Kidney epithelial cell (primary cell): ENCODE data around the gene MEF2C. TPM values are rescaled to one million over a fixed set of nuclear protein-coding genes. Genes with fewer than 3 reads are reported as not detected.

ENCODE experiments used
- DNase-seq: peaks from one replicate; pipeline ENCODE4 v3.0.0-alpha.2; 2010; ENCODE audit warnings: low read depth
- H3K27me3 ChIP-seq: 2 replicates; pipeline ENCODE4 v1.6.0; 2011; ENCODE audit warnings: low read length; ENCODE audit not compliant: control insufficient read depth, insufficient read depth
- H3K36me3 ChIP-seq: 2 replicates; pipeline ENCODE4 v1.5.1; 2011; ENCODE audit warnings: low read length; ENCODE audit not compliant: control insufficient read depth, insufficient read depth
- H3K4me3 ChIP-seq: 2 replicates; pipeline ENCODE4 v1.5.1; 2011; ENCODE audit warnings: low read depth, mild to moderate bottlenecking, control low read depth, low read length
- CTCF ChIP-seq: IDR thresholded peaks from 2 replicates; pipeline ENCODE4 v1.5.1; 2011; ENCODE audit warnings: mild to moderate bottlenecking, moderate library complexity, low read length, control low read depth, inconsistent platforms; ENCODE audit not compliant: insufficient read depth, poor library complexity, severe bottlenecking
- total RNA-seq: library from RNA; depleted of rRNA; stranded (reverse); fragments of >200 nt; gene quantifications from 2 replicates; pipeline ENCODE4 v1.2.3, GENCODE V29; 2015

Gene MEF2C
- total RNA-seq, 1 donor from 2014 or later: 4.8 TPM

GRCh38 chr5:88685591-88686541, 197.1 kb downstream of the MEF2C start:
- no peak for TF ChIP-seq CTCF
- H3K4me3 ChIP-seq: no peak overlapping the region
- DNase-seq: no peak
- H3K27me3 ChIP-seq: peaks cover 87% of the 10 kb centered on the region
- H3K36me3 ChIP-seq: no peaks in the 10 kb centered on the region

- H3K36me3 ChIP-seq: no peaks in the 10 kb centered on the region
- no peak for DNase-seq
- H3K27me3 ChIP-seq: peaks cover 87% of the 10 kb centered on the region
- no peak for TF ChIP-seq CTCF
- H3K4me3 ChIP-seq: no peak overlapping the region
Observed at GRCh38 chr5:88683506-88684135, 199.4 kb downstream of the MEF2C start.

- TF ChIP-seq CTCF: no peak
- no peak for DNase-seq
- peaks cover 88% of the 10 kb centered on the region for H3K27me3 ChIP-seq
- no peak overlapping the region for H3K4me3 ChIP-seq
- no peaks in the 10 kb centered on the region for H3K36me3 ChIP-seq
Observed at GRCh38 chr5:88682881-88683361, 200.1 kb downstream of the MEF2C start.

- Histone ChIP-seq H3K27me3 (peaks cover 88% of the 10 kb centered on the region), H3K36me3 (no peaks in the 10 kb centered on the region), H3K4me3 (no peak overlapping the region)
- DNase-seq: no peak
- no peak for TF ChIP-seq CTCF
Observed at GRCh38 chr5:88682131-88682530, 200.9 kb downstream of the MEF2C start.

- no peak for DNase-seq
- TF ChIP-seq CTCF: no peak
- H3K36me3 ChIP-seq: no peaks in the 10 kb centered on the region
- H3K27me3 ChIP-seq: peaks cover 89% of the 10 kb centered on the region
- no peak overlapping the region for H3K4me3 ChIP-seq
Observed at GRCh38 chr5:88681211-88681803, 201.7 kb downstream of the MEF2C start.
